Medulla oblongata (tissue), 1 donor: Measurements from ENCODE around the gene OPTC.
"Not testable (repeated sequence)": the region's sequence is repeated elsewhere in the genome, so short reads cannot be mapped to it uniquely, and the experiment has no call there.

Experiments used
- DNase-seq: peaks from one replicate; pipeline ENCODE4 v3.0.0-alpha.2; 2015; ENCODE audit errors: extremely low spot score

The OPTC gene

GRCh38 chr1:203465146-203465798 lies 28.7 kb upstream of the OPTC start:
- DNase-seq: no peak

GRCh38 chr1:203465948-203466347 lies 28.0 kb upstream of the OPTC start:
- DNase-seq: peak; percentile 57

GRCh38 chr1:203466906-203467549 lies 26.9 kb upstream of the OPTC start:
- not testable (repeated sequence) for DNase-seq

- no peak for DNase-seq
Measured at GRCh38 chr1:203467550-203467921, 26.4 kb upstream of the OPTC start.

GRCh38 chr1:203468326-203468725 lies 25.6 kb upstream of the OPTC start:
- no peak for DNase-seq

- DNase-seq: no peak
Measured at GRCh38 chr1:203470240-203470639, 23.7 kb upstream of the OPTC start.

- DNase-seq: no peak
Measured at GRCh38 chr1:203471841-203472240, 22.1 kb upstream of the OPTC start.

- DNase-seq: no peak
Measured at GRCh38 chr1:203473281-203473680, 20.7 kb upstream of the OPTC start.

- no peak for DNase-seq
Measured at GRCh38 chr1:203473781-203474305, 20.1 kb upstream of the OPTC start.

- DNase-seq: peak; percentile 72
Measured at GRCh38 chr1:203475012-203475981, 18.7 kb upstream of the OPTC start, which contains the start of gene PRELP. Gene PRELP, plus strand, starts transcription at chr1:203475806. Its CDS starts 7,379 bp downstream, at chr1:203483185.

- DNase-seq: no peak
Measured at GRCh38 chr1:203476216-203476814, 17.6 kb upstream of the OPTC start.

- DNase-seq: no peak
Measured at GRCh38 chr1:203477748-203478147, 16.2 kb upstream of the OPTC start.

GRCh38 chr1:203478231-203478630 lies 15.7 kb upstream of the OPTC start:
- DNase-seq: no peak

- DNase-seq: no peak
Measured at GRCh38 chr1:203478986-203479385, 15.0 kb upstream of the OPTC start.

GRCh38 chr1:203479646-203480045 lies 14.3 kb upstream of the OPTC start:
- no peak for DNase-seq

GRCh38 chr1:203480084-203480483 lies 13.9 kb upstream of the OPTC start:
- DNase-seq: no peak

GRCh38 chr1:203480525-203481084 lies 13.3 kb upstream of the OPTC start:
- no peak for DNase-seq

- no peak for DNase-seq
Measured at GRCh38 chr1:203481196-203481595, 12.8 kb upstream of the OPTC start.

- DNase-seq: no peak
Measured at GRCh38 chr1:203486618-203487370, 7.2 kb upstream of the OPTC start.

GRCh38 chr1:203488539-203488938 lies 5.4 kb upstream of the OPTC start:
- DNase-seq: no peak

- DNase-seq: no peak
Measured at GRCh38 chr1:203490607-203491006, 3.3 kb upstream of the OPTC start.
